GM21717 (cell line): ENCODE measurements around the gene SIX2.

ENCODE experiments used
- ATAC-seq: cut with Tn5 transposase; IDR thresholded peaks from one replicate; pipeline ENCODE4 v1.9.1; 2021; ENCODE audit warnings: mild to moderate bottlenecking, moderate library complexity; ENCODE audit not compliant: unreplicated experiment

Gene SIX2

DNA sequence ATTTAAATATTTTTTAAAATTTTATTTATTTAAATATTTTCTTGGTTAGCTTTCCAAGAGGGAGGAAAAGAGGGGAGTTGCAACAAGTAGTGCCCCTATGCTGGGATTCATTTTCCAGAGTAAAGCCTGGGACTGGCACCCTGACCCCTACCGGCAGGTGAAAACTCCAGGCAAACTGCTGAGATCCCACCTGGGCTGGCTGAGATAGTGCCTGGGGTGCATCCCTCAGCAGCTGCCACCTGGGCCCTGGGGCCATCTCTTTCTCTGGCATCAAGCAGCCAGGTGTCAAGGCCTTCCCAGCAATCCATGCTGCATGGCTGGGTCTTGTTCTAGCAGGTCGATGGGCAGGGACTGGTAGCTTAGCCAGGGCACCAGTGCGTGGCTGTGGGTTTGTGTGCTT, 6.6 kb downstream of the SIX2 start:
- no peak for ATAC-seq

DNA sequence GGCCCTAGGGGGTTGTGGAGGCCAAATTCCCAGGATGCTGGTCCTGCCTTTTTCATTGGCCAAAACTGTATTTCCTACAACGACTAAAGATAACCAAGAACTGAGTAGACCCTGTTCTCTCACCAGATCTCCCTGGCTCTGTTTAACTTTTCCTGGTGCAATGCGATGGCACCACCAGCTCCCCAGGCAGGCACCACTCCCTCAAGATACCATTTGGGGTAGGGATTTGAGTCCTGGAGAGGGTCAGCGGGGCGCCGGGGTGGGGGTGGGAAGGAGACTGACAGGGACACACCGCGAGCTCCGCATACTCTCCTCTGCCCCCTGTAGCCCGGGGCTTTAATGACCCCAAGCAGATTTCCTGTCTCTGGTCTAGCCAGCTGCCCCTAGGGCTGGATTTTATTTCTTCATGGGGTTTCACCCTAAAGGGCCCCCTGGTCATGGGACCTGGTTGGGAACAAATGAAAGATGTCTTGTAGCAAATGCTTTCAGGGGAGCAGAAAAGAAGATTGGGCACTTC, 7.3 kb downstream of the SIX2 start:
- no peak for ATAC-seq

DNA sequence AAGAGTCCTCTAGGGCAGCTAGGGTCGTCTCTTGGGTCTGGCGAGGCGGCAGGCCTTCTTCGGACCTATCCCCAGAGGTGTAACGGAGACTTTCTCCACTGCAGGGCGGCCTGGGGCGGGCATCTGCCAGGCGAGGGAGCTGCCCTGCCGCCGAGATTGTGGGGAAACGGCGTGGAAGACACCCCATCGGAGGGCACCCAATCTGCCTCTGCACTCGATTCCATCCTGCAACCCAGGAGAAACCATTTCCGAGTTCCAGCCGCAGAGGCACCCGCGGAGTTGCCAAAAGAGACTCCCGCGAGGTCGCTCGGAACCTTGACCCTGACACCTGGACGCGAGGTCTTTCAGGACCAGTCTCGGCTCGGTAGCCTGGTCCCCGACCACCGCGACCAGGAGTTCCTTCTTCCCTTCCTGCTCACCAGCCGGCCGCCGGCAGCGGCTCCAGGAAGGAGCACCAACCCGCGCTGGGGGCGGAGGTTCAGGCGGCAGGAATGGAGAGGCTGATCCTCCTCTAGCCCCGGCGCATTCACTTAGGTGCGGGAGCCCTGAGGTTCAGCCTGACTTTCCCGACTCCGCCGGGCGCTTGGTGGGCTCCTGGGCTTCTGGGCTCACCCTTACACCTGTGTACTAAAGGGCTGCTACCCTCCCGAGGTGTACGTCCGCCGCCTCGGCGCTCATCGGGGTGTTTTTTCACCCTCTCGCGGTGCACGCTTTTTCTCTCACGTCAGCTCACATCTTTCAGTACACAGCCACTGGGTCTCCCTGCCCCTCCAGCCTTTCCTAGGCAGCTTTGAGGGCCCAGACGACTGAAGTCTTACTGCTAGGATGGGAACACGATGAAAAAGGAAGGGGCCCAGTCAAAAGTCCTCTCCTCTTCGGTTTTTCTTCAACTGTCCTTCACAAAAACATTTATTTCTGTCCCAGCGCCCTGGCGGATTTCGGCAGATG, 8.1 kb downstream of the SIX2 start:
- ATAC-seq: no peak

DNA sequence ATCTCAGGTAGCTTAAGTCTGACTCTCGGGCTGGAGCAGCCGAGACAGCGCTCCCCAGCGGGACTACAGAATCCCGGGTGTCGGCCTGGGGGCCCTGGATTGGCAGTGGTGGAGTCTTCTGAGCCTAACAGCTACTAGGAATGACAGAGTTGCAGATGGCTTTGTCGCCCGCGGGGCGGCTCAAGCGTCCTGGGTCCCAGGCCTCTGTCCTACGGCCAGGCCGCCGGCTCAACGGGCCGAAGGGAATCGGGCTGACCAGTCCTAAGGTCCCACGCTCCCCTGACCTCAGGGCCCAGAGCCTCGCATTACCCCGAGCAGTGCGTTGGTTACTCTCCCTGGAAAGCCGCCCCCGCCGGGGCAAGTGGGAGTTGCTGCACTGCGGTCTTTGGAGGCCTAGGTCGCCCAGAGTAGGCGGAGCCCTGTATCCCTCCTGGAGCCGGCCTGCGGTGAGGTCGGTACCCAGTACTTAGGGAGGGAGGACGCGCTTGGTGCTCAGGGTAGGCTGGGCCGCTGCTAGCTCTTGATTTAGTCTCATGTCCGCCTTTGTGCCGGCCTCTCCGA, 8.8 kb downstream of the SIX2 start:
- no peak for ATAC-seq

DNA sequence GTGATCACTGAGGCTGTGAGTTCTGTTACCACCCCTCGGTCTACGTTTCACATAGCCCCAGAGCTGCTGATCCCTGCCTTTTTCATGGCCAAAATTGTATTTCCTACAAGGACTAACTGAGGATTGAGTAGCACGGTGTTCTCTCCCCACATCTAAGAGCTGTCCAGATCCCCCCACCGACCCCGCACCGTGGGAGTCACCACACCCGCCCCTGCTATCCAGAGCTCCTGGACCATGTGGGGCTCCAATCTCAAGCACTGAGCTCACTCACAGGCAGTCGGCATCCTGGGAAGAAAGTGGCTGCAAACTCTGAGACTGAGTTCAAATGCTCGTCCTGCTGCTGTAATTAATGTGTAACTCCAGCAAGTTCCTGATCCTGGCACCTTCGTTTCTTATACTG, 9.7 kb downstream of the SIX2 start:
- no peak for ATAC-seq

DNA sequence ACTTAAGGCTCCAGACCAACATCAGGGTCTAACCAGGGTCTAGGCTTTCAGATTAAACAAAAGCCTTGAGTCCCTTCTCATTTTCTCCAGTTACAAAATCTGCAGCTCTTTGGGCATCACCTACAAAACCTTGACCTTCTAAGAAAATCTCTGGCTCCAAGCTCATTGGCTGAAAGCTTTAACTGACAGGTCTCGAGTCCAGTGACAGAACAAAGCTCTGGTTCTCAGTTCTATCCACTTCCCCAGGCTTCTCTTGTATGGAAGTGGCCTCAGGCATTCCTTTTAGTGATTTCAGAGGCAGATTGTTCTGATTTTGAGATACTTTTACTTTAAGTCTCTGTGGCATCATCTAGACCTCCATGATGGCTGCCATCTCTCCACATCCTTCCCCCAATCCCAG, 11.3 kb downstream of the SIX2 start:
- ATAC-seq: no peak

DNA sequence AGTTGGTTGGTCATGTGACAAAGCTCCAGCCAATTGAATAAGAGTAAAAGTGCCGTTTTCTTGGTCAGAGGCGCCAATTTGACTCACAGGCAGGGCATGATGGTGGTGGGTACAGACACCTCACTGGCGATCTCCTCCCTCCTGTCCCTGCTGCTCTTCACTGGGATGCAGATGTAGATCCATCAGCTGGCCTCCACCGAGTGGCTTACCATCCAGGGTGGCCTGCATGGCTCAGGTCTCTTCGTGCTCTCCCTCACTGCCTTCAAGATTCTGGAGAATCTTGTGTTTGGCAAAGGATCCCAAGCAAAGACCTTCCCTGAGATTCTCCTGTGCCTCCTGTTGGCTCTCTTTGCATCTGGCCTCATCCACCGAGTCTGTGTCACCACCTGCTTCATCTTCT, 12.9 kb downstream of the SIX2 start:
- ATAC-seq: no peak

DNA sequence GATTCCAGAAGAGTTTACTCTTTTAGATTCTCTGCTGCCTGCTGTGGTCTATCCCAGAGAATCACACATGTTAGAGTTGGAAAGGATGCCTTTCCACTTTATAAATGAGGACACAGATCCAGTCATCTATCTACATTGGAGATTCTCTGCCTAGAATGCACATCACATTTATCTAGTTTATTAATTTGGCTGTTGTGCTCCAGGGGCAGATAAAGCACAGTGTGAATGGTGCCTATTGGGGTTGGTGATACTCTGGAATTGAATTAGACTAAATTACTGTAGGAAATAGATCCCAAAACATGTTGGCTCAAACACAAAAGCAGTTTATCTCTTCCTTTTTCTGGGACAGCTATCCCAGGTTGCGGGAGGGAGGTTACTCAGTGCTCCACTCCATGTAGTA, 14.9 kb downstream of the SIX2 start:
- no peak for ATAC-seq

DNA sequence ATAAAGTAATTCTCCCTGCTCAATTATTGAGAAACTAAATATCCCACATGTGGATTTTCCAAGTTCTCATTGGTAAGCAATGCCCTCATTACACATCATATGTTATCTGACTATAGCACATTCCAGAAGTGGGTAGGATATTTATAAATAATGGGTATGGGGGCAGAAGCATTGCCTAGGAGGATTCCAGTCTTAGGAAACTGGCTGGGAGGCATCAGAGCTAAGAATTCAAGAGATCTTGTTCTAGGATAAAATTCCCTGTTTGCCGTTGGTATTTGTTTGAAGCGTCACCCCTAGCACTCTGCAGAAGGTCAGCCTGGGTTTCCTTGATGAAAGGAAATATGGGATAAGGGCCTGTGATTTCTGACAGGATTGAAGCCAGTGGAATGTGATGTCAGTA, 20.1 kb downstream of the SIX2 start:
- ATAC-seq: no peak

DNA sequence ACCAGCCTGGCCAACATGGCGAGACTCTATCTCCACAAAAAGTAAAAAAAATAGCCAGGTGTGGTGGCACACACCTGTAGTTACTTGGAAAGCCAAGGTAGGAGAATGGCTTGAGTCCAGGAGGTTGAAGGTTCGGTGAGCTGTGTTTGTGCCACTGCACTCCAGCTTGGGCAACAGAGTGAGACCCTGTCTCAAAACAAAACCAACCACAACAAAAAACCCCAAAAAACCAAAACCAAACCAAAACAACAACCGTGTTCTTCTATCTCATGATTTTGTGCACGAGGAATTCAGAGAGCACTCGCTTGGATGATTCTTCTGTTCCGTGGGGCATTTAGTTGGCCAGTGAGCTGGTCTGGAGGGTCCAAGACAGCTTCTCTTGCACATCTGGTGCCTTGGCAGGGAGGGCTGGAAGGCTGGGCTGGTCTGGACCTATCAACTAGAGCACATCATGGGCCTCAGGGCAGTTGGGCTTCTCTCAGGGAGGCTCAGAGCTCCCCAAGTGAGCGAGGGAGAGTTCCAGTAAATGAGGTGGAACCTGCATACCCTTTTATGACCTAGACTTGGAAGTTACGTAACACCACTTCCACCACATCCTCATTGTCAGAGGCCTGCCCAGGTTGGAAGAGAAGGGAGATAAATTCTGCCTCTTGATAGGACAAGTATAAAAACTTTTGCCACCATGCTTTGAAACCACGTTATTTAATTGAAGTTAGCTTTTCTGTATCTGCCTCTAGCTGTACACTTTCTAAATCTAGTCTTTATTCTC, 25.2 kb downstream of the SIX2 start:
- ATAC-seq: no peak

DNA sequence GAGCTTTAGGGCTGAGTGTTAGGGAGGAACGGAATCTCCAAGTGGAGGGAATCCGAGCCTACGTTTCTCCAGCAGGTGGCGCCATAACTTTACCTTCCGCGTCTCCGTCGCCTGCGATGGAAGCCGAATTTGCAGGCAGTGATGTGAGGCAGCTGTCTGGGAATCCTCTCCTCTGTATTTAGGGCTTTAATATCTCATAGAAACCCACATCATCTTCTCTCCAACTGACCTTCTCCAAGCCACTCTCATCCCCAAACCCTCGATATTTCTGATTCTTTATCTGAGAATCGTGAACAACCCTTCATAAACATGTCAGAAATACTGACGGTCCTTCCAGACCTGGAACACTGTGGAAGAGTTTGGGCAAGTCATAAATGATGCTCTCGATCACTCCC, 27.5 kb downstream of the SIX2 start:
- no peak for ATAC-seq

DNA sequence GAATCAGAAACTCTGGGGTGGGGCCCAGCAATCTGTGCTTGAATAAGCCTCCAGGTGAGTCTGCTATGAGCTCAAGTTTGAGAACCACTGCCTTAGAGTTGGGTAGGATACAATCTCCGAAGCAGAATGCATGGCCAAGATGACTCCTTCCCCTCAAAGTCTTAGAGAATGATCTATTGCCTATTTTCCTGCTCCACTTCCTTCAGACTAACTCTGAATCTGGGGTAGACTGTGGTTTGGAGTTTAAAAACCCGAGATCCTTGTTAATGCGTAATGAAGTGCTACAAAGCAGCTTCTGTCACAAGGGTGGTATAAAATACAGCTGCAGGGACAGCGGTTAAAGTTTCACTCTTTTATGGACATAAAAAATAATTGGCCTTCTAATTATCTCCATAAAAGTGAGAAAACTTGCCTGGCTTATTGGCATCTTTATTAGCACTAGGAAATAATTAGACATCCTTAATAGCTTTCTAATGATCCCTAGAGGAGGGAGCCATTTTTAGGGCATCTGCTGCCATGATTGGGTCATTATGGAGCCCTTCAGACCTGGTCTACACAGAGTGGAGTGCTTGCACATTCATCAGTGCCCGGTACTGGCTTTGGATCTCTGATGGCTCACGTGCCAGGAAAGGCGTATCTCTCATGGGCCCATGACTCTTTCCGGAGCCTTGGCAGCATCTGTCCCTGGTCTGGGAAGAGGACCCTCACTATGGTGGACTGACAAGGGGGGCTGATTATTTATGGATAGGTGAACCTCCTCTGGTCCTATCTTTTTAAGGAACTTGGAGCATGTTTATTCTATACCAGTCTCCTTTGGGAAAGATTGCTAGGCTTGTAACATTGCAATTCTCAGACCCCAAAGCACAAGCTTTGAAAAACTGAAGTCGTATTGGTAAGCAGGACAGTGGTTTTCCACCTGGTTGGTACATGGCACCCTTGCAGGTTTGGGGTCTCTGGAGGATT, 28.2 kb downstream of the SIX2 start:
- ATAC-seq: no peak

DNA sequence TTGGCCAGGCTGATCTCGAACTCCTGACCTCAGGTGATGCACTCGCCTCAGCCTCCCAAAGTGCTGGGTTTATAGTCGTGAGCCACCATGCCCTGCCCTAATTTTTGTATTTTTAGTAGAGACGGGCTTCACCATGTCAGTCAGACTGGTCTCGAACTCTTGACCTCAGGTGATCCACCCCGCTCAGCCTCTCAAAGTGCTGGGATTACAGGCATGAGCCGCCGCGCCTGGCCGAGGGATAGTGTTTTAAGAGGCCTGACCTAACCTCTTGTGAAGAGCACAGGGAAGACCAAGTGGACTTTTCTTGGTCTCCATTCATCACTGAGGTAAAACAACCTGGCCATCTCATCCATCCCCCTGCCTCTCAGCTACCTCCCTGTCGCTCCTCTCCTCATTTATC, 29.7 kb downstream of the SIX2 start:
- ATAC-seq: no peak

DNA sequence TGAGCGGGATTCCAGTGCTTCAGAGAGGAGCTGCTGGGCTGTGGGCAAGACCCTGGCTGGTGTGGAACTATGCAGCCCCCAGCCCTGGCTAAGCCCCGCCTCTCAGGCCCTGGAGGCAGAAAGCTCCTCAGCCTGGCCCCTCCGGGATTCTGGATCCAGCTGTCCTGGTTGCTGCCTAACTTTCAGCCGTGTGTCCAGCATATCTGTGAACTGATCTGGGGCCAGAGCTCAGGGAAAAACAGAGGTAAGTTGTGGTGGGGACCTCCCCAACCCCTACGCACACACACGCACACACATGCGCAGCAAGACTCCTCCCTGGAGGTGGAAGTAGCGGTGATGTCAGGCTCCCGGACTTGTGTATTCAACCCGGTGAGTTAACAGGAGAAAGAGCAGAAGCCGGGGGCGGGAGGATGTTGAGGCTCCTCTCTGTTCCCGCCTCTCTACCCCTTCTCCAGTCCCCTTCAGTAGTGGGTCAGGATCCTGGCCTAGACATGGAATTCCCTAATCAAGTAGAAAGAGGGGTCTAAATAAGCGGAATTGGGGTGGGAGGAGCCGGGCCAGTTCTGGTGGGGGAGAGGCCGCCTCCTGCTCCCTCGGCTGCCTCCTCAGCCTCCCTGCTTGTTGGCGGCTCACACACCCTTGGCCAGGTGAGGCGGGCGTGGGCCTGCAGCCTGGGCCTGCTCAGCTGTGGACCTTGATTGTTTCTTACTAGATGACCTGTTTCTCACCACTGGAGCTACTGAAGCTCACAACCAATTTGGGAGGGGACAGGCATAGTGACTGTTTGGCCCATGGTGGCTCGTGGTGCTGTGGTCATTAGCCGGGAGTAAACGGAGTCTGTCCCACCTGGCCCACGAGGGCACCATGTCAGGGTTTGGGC, 33.4 kb downstream of the SIX2 start:
- no peak for ATAC-seq

DNA sequence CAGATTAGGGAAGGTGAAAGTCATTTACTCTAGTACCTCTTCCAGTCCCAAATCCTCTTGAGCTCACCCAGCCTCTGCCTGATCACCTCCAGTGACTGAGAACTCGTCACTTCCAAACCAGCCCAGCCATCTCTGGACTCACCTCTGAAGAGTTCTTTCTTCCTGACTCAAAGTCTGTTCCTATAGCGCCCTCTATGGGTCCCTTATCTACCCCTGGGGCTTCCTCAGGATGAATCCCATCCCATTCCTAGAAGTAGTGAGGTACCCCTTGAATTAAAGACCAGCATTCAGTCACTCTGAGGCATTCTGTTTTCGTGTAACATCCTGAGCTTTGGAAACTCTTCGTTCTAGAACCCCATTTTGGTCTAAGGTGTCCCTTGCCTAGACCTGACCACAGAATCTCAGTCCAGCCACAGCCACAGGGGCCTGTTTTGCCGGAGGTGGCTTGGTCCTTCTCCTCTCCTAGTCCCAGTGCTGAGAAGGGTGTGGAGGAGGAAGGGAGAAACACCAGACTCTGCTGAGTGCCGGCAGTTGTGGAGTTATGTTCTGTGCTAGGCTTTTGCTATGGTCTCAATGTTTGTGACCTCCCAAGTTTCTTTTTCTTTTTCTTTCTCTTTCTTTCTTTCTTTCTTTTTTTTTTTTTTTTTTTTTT, 35.1 kb downstream of the SIX2 start:
- ATAC-seq: no peak

DNA sequence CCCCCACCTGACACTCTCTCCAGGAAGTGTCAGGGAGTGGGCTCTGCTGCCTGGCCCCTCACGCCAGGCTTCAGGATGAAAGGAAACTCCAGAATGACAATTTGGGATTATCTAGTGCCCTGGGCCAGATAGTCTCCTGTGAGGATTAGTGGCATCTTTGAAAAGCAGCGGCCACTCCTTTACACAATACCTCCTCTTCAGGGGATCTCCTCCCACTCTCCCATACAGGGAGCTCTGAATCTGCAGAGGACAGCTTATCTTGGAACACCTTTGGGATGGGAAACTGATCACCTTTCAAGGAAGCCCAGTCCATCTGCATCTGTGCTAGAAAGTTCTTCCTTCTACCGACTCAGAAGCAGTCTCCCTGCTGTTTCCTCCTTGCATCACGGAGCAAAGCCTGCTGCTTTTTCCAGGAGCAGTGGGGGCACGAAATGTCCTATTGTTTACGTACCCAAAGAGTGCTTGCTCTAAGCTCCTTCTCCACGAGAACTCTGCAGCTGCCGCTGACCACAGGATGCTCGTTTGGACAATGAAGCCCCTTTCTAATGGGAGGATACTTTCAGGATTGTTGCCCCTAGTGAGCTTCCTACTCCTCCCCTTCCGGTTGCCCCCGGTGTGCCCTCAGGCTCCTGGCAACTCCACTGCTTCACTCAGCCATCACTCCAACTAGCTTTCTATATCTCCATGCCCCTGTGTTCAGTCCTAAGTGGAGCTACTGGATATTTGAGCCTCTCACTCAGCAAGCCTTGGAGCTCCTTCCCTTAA, 36.3 kb downstream of the SIX2 start:
- ATAC-seq: no peak

DNA sequence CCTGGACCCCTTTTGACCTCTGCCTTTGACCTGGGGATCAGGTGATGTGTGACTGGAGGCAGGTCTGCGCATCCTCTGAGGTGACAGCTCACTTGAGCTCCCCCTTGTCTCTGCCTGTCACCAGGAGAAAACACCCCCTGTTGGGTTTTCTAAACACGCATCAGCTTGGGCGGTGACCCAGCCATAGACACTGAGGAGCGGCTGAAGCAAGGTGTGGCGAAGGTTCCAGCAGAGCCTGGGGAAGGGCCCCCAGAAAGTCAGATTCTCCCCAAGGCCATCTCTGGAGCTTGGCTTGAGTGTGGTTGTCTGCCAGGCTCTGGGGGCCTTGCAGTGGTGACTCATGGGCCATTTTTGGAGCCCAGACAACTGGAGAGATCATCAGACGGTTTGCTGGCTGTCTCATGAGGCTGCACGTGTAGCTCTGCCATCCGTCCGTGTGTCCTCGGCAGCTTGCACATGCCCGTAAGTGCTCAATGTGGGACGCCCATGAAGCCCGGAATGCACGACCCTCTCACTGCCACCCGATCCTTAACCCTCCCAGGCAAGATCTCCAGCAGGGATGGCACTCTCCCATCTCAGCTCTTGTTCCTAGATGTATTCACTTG, 38.3 kb downstream of the SIX2 start:
- no peak for ATAC-seq

DNA sequence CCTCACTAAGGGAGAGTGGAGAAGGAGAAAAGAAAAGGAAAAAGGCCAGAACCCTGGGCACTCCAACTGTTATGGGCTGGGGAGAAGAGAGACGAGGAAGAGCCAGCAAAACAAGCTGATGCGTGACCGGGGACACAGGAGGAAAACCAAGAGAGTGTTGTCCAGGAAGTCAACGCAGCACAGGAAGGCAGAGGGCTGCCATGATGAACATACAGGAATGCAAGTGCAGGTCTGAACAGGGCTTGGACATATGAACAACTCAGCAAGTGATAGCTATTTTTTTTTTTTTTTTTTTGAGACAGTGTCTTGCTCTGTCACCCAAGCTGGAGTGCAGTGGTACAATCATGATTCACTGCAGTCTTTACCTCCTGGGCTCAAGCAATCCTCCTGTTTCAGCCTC, 39.3 kb downstream of the SIX2 start:
- ATAC-seq: no peak
